GM21447 (cell line): ENCODE results near the gene ULK1.
"Not testable (repeated sequence)": the region's sequence is repeated elsewhere in the genome, so short reads cannot be mapped to it uniquely, and the experiment has no call there.

Experiments used
- ATAC-seq: cut with Tn5 transposase; IDR thresholded peaks from one replicate; pipeline ENCODE4 v1.9.1; 2021; ENCODE audit not compliant: unreplicated experiment

Gene ULK1

GRCh38 chr12:131861261-131862083 lies 33.0 kb upstream of the ULK1 start:
- ATAC-seq: no peak

- no peak for ATAC-seq
These were observed 32.4 kb upstream of the ULK1 start for GRCh38 chr12:131862084-131862441.

- ATAC-seq: no peak
These were observed 31.8 kb upstream of the ULK1 start for GRCh38 chr12:131862600-131862993.

- no peak for ATAC-seq
These were observed 31.3 kb upstream of the ULK1 start for GRCh38 chr12:131862994-131863710.

- no peak for ATAC-seq
These were observed 30.6 kb upstream of the ULK1 start for GRCh38 chr12:131863711-131864396.

- no peak for ATAC-seq
These were observed 30.0 kb upstream of the ULK1 start for GRCh38 chr12:131864469-131864868.

- no peak for ATAC-seq
These were observed 29.1 kb upstream of the ULK1 start for GRCh38 chr12:131865180-131865875.

- no peak for ATAC-seq
These were observed 27.0 kb upstream of the ULK1 start for GRCh38 chr12:131867471-131867870.

- ATAC-seq: no peak
These were observed 26.3 kb upstream of the ULK1 start for GRCh38 chr12:131867891-131868675.

GRCh38 chr12:131869871-131870418 lies 24.5 kb upstream of the ULK1 start:
- no peak for ATAC-seq

- ATAC-seq: no peak
These were observed 22.7 kb upstream of the ULK1 start for GRCh38 chr12:131871677-131872076.

- no peak for ATAC-seq
These were observed 22.0 kb upstream of the ULK1 start for GRCh38 chr12:131872154-131873051.

GRCh38 chr12:131873293-131873692 lies 21.1 kb upstream of the ULK1 start:
- ATAC-seq: no peak

GRCh38 chr12:131874972-131875371 lies 19.4 kb upstream of the ULK1 start:
- ATAC-seq: not testable (repeated sequence)

GRCh38 chr12:131877216-131877615 lies 17.2 kb upstream of the ULK1 start:
- not testable (repeated sequence) for ATAC-seq

GRCh38 chr12:131878436-131878835 lies 16.0 kb upstream of the ULK1 start:
- ATAC-seq: not testable (repeated sequence)

GRCh38 chr12:131882804-131883520 lies 11.5 kb upstream of the ULK1 start:
- no peak for ATAC-seq

GRCh38 chr12:131883521-131883900 lies 10.9 kb upstream of the ULK1 start:
- no peak for ATAC-seq
